ENCODE results near the gene NSMCE1.
"Not testable (repeated sequence)": the region's sequence is repeated elsewhere in the genome, so short reads cannot be mapped to it uniquely, and the experiment has no call there.

The NSMCE1 gene

DNA sequence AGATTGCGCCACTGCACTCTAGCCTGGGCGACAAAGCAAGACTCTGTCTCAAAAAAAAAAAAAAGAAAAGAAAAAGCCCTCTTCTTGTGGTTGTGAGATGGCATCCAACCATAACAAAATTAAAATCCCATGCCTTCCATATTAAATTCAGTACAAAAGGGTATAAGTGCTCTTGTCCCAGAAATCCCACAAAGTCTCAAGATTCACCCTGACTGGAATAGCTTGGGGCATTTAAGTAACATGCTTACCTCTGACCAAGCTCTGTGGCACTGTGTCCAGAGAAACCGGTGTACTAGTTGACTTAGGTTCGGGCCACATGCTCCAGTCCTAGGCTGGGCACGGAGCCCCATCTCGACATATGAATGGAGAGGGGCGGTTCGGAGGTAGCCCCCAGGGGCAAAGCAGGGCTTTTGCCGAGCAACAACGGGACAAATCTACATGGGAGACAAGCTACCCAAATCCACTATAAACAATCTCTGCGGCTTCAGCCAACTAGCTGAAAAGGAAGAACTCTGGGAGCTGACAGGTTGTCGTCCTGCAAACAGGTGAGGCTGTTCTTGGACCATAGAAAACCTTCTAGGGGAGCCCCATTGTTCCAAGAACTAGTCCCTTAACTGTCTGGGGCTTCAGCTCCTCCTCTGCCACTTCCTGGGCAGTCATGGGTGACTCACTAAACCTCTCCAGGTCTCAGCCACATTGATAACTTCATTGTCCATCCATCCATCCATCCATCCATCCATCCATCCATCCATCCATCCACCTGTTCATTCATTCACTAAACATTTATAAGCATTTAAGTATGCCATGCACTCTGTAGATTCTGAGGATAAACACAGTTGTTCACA lies 34.9 kb upstream of the NSMCE1 start:
- H3K4me3 ChIP-seq (ENCODE audit: low read depth, low read length), result no peak overlapping the region

DNA sequence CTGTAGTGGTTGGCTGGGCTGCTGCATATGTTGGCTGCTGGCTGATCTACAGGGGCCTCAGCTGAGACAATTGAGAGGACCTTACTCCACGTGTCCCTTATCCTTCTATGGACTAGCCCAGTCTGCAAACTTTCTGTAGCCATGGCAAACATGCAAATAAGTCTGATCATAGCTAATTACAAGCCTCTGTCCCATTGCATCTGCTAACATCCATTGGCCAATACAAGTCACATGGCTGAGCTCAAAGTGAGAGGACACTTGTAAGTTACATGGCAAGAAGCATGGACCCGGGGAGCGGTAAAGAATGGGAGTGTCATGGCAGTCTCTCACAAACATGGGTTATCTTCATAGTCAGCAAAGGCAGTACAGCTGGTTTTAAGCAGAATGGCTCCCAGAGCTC lies 33.6 kb upstream of the NSMCE1 start:
- no peak overlapping the region for H3K4me3 ChIP-seq (ENCODE audit: low read depth, low read length)

DNA sequence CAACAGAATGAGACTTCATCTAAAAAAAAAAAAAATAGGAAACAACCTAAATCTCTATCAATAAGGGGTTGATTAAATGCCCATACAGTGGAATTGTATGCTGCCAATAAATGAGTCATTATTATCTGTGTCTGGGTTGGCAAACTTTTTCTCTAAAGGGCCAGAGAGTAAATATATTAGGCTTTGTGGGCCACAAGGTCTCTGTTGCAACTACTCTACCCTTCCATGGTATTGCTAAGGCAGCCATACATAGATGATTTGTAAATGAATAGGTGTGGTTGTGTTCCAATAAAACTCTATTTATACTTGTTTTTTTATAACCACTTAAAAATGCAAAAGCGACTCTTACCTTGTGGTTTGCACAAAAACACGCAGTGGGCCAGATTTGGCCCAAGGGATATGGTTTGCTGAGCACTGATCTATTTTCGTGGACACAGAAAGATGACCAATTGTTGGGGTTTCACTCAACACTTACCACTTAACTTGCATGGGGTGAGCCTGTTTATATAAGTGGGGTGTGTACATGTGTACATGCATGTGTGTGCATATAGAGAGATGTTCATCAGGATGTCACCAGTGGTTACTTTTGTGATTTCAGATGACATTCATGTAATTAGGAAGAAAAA lies 32.8 kb upstream of the NSMCE1 start:
- no peak overlapping the region for H3K4me3 ChIP-seq (ENCODE audit: low read depth, low read length)

DNA sequence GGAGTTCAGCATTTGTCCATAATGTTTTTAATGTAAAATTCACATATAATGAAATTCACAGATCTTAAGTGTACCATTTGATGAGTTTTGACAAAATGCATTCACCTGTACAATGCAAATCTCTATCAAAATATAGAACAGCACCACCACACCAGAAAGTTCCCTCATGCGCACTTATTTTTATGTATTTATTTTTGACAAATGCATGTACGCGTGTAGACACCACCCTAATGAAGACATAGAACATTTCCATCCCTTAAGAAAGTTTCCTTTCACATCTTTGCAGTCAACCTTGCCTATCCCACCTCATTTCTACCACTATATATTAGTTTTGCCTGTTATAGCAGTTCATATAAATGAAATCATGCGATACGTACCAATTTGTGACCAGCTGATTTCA lies 29.6 kb upstream of the NSMCE1 start:
- H3K4me3 ChIP-seq (ENCODE audit: low read depth, low read length), result no peak overlapping the region

DNA sequence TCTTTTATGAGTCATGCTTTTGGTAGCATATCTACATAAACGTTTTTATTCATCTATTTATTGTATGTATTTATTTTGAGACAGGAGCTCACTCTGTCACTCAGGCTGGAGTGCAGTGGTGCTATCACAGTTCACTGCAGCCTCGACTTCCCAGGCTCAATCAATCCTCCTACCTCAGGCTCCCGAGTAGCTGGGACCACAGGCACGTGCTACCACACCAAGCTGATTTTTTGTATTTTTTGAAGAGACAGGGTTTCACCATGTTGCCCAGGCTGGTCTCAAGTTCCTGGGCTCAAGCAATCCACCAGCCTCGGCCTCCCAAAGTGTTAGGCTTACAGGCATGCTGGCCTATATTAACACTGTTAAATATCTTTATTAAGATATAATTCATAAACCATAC lies 24.8 kb upstream of the NSMCE1 start:
- H3K4me3 ChIP-seq (ENCODE audit: low read depth, low read length), result no peak overlapping the region

DNA sequence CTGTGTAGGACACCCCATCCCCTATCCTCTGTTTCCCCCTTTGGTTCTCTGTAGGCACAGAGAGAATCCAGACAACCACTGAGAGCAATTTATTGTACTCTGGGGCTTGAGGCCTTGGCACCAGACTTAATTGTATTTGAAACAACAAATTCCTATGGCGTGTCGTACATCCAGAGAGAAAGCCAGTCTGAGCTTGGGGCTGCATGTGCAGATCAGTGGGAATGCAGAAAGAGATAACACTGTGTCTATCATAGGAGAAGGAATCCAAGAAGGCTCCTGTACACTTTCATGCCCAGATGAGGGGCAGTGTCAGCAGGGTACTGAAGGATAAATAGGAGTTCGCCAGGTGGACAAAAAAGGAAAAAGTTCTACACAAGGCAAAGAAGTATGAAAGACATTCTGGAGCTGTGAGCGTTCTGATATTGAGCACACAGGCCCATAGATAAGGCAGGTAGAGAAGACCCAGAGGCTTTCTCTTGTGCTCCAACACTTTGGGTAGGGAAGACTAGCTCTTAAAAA lies 23.2 kb upstream of the NSMCE1 start:
- no peak overlapping the region for H3K4me3 ChIP-seq (ENCODE audit: low read depth, low read length)

DNA sequence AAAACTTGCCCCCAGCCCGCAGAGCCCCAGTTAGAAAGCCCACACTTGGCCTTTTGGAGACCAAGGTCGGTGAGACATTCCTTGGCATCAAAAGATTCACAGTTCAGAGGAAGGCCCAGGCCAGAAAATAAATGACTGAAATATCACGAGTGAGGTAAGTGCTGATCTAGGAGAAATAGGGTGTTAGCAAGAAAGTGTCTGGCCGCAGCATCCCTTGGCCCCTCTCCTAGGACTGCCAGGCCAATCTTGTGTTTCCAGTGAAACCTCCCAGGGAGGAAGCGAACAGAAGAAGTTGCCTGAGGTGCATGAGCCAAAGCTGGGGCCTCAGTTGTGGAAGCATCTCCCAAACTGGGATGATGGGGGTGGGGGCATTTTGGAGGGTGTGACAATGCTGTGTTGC lies 22.5 kb upstream of the NSMCE1 start:
- H3K4me3 ChIP-seq (ENCODE audit: low read depth, low read length), result no peak overlapping the region

DNA sequence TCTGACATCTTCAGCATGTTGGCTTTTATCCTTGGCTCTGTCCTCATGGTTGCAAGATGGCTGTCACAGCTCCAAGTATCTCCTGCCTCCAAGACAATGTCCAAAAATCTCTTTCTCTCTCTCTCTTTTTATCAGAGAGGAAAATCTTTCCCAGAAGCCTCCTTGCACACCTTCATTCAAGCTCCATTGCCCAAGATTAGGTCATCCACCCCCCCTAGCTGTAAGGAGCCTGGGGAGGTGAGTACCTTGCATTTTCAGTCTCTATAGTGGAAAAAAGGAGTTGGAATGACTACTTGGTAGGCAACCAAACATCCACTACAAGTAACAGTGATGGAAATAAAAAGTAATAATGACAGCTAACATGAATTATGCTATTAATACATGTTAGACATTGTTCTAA lies 22.0 kb upstream of the NSMCE1 start:
- H3K4me3 ChIP-seq (ENCODE audit: low read depth, low read length), result no peak overlapping the region

DNA sequence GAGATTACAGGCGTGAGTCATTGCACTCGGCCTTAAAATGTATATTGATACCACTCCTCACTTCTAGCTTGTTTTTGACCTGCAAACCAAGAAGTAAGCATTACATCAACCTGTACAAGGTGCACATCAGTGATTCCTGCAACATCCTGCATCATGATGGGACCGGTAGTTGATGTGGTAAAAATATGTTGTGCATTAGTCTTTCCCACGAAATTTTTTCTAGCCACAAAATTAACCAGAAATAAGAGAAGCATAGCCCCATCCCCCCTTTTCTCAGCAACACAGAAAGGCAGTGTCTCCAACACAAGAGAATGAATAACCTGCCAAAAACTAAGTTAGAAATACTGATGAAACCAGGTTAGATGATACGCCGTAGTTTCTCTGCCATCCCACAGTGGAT lies 21.1 kb upstream of the NSMCE1 start:
- H3K4me3 ChIP-seq (ENCODE audit: low read depth, low read length), result no peak overlapping the region

DNA sequence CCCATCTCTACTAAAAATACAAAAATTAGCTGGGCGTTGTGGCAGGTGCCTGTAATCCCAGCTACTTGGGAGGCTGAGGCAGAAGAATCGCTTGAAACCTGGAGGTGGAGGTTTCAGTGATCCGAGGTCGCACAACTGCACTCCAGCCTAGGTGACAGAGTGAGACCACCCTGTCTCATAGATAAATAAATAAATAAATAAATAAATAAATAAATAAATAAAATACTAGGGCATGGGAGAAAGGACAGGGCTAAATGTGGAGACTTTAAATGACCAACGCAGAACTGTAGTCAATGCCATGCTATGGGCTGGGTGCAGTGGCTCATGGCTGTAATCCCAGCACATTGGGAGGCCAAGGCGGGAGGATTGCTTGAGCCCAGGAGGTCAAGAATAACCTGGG lies 19.7 kb upstream of the NSMCE1 start:
- H3K4me3 ChIP-seq (ENCODE audit: low read depth, low read length), result not testable (repeated sequence)

DNA sequence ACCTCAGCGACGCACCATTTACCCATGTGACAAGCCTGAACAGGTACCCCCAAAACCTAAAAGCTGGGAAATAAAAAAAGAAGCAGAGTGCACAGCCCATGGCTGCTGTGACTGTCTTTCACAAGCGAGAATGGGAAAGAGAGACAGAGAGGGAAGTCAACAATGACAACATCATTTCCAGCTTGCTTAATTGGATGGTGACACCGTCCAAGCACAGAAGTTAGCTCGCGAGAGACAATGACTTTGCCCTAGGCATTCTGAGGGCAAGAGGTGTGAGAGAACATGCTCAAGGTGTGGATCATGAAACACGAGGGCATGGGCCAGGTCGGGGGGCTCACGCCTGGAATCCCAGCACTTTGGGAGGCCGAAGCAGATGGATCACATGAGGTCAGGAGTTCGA lies 19.3 kb upstream of the NSMCE1 start:
- H3K4me3 ChIP-seq (ENCODE audit: low read depth, low read length), result no peak overlapping the region

DNA sequence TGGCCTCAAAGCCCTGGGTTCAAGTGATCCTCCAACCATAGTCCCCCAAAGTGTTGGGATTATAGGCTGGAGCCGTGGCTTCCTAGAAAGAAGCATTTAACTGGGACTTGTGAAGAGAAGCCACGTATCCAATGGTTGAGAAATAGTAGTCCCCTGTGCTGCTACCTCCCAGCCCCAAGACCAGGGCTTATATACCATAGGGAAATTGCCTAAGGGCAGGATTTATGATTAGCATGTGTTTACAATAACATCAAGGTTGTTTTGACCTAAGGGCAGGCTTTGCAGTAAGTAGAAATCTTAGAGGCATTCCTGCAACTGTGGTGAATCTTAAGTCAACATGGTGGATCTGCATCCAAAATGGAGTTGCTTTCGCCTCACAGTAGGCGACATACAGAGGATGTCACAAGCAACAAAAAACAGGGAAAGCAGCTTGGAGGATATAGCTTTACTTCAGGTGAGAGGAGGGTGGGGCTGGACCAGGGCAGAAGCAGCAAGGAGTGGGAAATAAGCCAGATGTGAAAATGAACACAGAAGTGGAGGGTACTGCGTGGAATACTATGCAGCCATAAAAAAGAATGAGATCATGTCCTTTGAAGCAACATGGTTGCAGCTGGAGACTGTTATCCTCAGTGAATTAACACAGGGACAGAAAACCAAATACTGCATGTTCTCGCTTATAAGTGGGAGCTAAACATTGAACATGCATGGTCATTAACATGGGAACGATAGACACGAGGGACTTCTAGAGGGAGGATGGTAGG lies 18.7 kb upstream of the NSMCE1 start:
- H3K4me3 ChIP-seq (ENCODE audit: low read depth, low read length), result no peak overlapping the region

DNA sequence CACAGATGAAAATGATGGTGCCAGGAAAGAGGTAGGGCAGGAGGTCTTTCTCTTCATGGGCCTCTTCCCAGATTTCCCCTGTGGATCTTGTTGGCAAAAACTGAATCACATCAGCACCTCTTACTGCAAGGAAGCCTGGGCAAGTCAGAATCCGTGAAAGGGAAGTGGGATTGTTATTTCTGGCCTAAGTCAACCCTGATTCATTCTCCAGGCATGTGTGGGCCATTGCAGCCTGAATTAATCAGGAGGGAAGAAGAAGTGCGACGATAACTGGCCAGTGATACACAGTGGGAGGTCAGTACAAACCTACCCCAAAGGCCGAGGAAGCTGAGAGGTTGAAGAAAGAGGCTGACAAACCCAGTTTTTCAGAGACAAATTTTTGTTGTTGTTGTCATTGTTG lies 17.9 kb upstream of the NSMCE1 start:
- no peak overlapping the region for H3K4me3 ChIP-seq (ENCODE audit: low read depth, low read length)

DNA sequence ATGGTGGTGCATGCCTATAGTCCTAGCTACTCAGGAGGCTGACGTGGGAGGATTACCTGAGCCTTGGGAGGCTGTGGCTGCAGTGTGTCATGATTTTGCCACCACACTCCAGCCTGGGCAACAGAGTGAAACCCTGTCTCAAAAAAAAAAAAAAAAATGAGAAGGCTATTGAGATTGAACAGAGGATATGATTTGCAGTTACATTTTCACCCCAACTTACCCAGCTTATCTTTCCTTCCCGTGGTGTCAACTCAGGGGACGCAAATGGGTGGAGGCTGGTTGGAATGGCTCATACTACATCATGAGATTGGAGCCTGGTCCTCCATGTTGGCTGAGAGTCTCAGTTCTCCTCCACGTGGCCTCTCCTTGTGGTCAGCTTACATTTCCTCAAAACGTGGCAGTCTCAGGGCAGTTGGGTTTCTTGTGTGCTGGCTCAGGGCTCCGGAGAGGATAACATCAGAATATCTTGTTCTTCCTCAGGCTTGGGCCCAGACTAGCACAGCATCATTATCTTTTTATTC lies 17.2 kb upstream of the NSMCE1 start:
- no peak overlapping the region for H3K4me3 ChIP-seq (ENCODE audit: low read depth, low read length)

DNA sequence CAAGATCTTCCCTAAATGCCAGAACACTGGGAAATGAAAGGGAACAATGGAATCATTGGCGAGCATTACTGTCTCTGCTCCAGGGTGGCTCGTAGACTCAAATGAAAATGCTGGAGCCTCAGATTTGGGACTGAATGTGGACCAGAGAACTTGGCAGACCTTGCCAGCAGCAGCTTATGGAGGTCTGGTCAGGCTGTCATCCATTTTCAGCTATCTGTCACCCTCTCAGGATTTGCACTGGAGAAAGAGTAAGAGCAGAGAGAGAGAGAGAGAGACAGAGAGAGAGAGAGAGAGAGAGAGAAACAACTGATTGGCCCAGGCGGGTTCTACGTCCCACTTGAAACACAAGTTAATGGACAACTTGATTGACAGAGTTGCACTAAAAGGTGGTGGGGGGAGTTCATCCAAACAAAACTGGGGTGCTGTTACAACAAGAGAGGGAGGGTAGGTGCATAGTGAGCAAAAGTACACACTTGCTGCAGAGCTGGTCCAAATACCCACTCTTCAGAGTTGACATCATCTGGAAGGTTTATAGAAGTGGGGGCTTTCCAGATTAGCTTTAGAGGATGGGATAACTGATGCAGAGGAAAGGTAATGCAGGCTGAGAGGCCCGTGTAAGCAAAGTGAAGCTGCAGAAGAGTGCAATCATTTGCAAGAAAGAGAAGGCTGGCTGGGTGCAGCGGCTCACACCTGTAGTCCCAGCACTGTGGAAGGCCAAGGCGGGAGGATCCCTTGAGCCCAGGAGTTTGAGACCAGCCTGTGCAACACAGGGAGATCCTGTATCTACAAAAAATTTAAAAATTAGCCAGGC lies 16.5 kb upstream of the NSMCE1 start:
- H3K4me3 ChIP-seq (ENCODE audit: low read depth, low read length), result no peak overlapping the region

DNA sequence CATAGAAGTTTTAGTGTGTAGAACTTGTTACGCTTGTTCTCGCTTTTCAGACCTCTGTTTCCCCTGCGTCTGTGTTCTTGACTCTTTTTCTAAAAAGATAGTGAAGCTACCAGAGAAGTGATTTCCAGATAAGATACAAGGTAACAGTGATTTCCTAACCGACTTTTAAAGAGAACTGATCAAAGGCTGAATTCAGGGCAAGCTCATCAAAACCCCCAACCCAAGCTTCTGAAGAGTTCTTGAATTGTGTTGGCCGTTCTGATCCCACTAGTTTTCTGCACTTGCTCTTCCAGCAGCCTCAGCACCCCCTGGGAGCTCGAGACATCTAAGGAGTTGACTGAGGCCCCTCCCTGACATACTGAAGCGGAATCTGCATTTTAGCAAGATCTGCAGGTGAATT lies 12.7 kb upstream of the NSMCE1 start:
- no peak overlapping the region for H3K4me3 ChIP-seq (ENCODE audit: low read depth, low read length)

DNA sequence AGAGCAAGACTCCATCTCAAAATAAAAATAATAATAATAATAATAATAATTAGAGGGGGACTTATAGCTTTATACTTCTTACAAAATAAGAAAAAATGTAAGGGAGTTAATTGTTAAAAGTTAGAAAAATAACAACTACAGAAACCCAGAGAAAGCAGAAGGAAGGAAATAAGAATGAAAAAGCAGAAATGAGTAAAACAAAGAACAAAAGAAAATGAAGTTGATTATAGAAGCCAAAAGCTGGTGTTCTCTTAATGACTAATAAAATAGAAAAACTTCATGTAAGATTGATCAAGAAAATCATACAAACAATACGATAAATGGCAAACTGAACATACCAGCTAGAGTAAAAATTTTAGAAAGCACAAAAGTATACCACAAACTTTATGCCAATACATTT lies 6.8 kb upstream of the NSMCE1 start:
- no peak overlapping the region for H3K4me3 ChIP-seq (ENCODE audit: low read depth, low read length)

DNA sequence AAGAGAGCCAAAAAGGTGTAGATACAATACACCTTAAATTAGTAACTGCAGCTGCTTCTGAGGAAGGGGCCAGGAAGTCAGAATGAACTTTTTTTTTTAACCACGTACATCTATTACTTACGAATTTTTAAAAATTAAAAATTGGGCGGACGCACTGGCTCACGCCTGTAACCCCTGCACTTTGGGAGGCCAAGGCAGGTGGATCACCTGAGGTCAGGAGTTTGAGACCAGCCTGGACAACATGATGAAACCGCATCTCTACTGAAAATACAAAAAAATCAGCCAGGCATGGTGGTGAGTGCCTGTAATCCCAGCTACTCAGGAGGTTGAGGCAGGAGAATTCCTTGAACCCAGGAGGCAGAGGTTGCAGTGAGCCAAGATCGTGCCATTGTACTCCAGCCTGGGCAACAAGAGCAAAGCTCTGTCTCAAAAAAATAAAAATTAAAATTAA lies 5.9 kb upstream of the NSMCE1 start:
- H3K4me3 ChIP-seq (ENCODE audit: low read depth, low read length), result not testable (repeated sequence)

DNA sequence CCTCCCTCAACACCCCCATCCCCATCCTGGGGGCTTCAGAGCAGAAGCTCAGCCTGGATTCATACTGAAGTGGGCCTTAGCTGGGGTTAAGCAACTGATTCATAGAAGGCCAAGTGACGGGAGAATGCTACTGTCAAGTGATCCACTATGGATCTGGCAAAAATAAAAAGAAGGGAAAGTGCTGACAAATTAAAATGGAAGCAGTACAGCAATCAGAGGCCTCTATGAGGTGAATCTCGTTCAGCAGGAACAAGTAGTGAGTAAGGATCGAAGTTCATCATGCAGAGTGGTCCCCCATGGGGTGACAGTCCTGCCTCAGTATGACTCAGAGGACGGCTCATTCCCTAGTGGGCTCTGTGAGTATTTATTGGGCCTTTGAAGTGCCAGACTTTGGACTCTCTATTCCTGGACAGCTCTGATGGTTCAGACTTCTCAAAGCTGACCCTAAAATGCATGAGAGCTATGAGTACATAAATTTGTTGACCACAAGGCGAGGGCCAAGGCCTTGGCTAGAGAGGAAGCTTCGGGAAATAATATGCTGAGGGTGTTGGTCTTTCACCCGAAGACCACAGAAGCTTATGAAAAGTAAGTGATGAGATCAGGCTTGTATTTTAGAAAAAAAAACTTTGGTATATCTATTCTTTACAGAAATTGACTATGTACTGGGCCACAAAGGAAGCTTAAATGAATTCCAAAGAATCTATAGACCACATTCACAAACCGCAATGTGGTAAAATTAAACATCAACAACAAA lies 5.3 kb upstream of the NSMCE1 start:
- no peak overlapping the region for H3K4me3 ChIP-seq (ENCODE audit: low read depth, low read length)

DNA sequence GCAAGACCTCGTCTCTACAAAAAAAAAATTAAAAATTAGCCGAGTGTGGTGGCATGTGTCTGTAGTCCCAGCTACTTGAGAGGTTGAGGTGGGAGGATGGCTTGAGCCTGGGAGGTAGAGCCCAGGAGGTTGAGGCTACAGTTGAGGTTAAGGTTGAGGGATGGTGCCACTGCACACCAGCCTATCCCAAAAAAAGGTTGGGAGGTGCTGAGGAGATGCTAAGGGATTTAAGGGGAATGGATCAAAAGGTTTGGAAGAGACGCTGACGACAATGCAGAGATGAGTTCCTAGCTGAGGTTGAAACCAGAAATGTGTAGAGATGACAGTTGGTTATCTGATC lies 4.7 kb upstream of the NSMCE1 start:
- no peak overlapping the region for H3K4me3 ChIP-seq (ENCODE audit: low read depth, low read length)
